GM23338 (cell line): ENCODE results near the gene FUCA1. TPM values are rescaled to one million over a fixed set of nuclear protein-coding genes. Genes with fewer than 3 reads are reported as not detected.

Experiments
- ATAC-seq: fragments of 200-7000 bp; cut with Tn5 transposase; 3 replicates; pipeline ENCODE4 v1.9.1; 2020
- DNase-seq: peaks from one replicate; pipeline ENCODE4 v3.0.0-alpha.2; 2015; ENCODE audit warnings: low spot score
- H2AFZ ChIP-seq: fragments of 200-600 bp; sonication (generic); 2 replicates; pipeline ENCODE4 v1.8.0; 2016; ENCODE audit warnings: antibody characterized with exemption, mild to moderate bottlenecking, moderate library complexity
- H3F3A ChIP-seq: fragments of 200-600 bp; sonication (generic); replicated peaks from 2 replicates; pipeline ENCODE4 v1.8.0; 2017; ENCODE audit warnings: antibody characterized with exemption, mixed run types, low read depth
- H3K27ac ChIP-seq: fragments of 200-600 bp; sonication (generic); 2 replicates; pipeline ENCODE4 v1.6.1; 2016; ENCODE audit warnings: low read depth
- H3K27me3 ChIP-seq: fragments of 200-600 bp; sonication (generic); 2 replicates; pipeline ENCODE4 v1.8.0; 2016; ENCODE audit warnings: mild to moderate bottlenecking, mixed run types, moderate library complexity; ENCODE audit not compliant: insufficient read depth
- H3K36me3 ChIP-seq: fragments of 200-600 bp; sonication (generic); 2 replicates; pipeline ENCODE4 v1.8.0; 2016; ENCODE audit warnings: mild to moderate bottlenecking; ENCODE audit not compliant: insufficient read depth
- H3K4me1 ChIP-seq: fragments of 200-600 bp; sonication (generic); 2 replicates; pipeline ENCODE4 v1.8.0; 2016; ENCODE audit warnings: mild to moderate bottlenecking, moderate library complexity; ENCODE audit not compliant: insufficient read depth
- H3K4me2 ChIP-seq: fragments of 200-600 bp; sonication (generic); 2 replicates; pipeline ENCODE4 v1.7.1; 2017; ENCODE audit warnings: mixed run types
- H3K4me3 ChIP-seq: fragments of 200-600 bp; sonication (generic); 2 replicates; pipeline ENCODE4 v1.6.1; 2016; ENCODE audit warnings: mixed run types
- H3K79me2 ChIP-seq: fragments of 200-600 bp; sonication (generic); replicated peaks from 2 replicates; pipeline ENCODE4 v1.8.0; 2017; ENCODE audit warnings: mild to moderate bottlenecking; ENCODE audit not compliant: insufficient read depth
- H3K9me2 ChIP-seq: fragments of 200-600 bp; sonication (generic); 2 replicates; pipeline ENCODE4 v1.8.0; 2017; ENCODE audit not compliant: insufficient read depth
- H4K20me1 ChIP-seq: fragments of 200-600 bp; sonication (generic); replicated peaks from 2 replicates; pipeline ENCODE4 v1.8.0; 2017; ENCODE audit warnings: mild to moderate bottlenecking; ENCODE audit not compliant: insufficient read depth
- H3K27ac Mint-ChIP-seq: 2 replicates; pipeline ENCODE4 v1.8.0; 2020; ENCODE audit warnings: inconsistent platforms, mild to moderate bottlenecking, moderate library complexity, mixed read lengths
- H3K27me3 Mint-ChIP-seq: 3 replicates; pipeline ENCODE4 v1.8.0; 2022; ENCODE audit warnings: low read depth, mild to moderate bottlenecking, moderate library complexity, mixed read lengths, inconsistent platforms; ENCODE audit not compliant: insufficient read depth, poor library complexity
- H3K36me3 Mint-ChIP-seq: 3 replicates; pipeline ENCODE4 v1.8.0; 2021; ENCODE audit warnings: low read depth, mild to moderate bottlenecking, inconsistent platforms, moderate library complexity, mixed read lengths
- H3K4me1 Mint-ChIP-seq: 3 replicates; pipeline ENCODE4 v1.8.0; 2020; ENCODE audit warnings: mild to moderate bottlenecking, inconsistent platforms, mixed read lengths
- H3K4me3 Mint-ChIP-seq: 3 replicates; pipeline ENCODE4 v1.8.0; 2021; ENCODE audit warnings: moderate library complexity, mild to moderate bottlenecking, inconsistent platforms, mixed read lengths
- H3K9me3 Mint-ChIP-seq: 3 replicates; pipeline ENCODE4 v1.8.0; 2020; ENCODE audit warnings: moderate library complexity, mild to moderate bottlenecking, inconsistent platforms, mixed read lengths
- CREB1 ChIP-seq: fragments of 250-450 bp; sonication (Bioruptor Pico); IDR thresholded peaks from 2 replicates; pipeline ENCODE4 v1.5.0; 2020; ENCODE audit warnings: low read depth, mild to moderate bottlenecking, moderate library complexity
- ETS1 ChIP-seq: IDR thresholded peaks from 2 replicates; pipeline ENCODE4 v1.6.1; 2016; ENCODE audit warnings: antibody characterized with exemption
- EZH2phosphoT487 ChIP-seq: fragments of 200-600 bp; sonication (generic); IDR thresholded peaks from one replicate; pipeline ENCODE4 v1.8.1; 2018; ENCODE audit warnings: antibody characterized with exemption; ENCODE audit not compliant: unreplicated experiment
- NANOG ChIP-seq: IDR thresholded peaks from 2 replicates; pipeline ENCODE4 v1.6.1; 2016; ENCODE audit warnings: antibody characterized with exemption, borderline replicate concordance
- POLR2AphosphoS5 ChIP-seq: IDR thresholded peaks from 2 replicates; pipeline ENCODE4 v1.6.1; 2016; ENCODE audit warnings: antibody characterized with exemption, low read depth
- STAT1 ChIP-seq: IDR thresholded peaks from one replicate; pipeline ENCODE4 v1.6.1; 2016; ENCODE audit warnings: antibody characterized with exemption; ENCODE audit not compliant: unreplicated experiment
- ZNF114 ChIP-seq: fragments of 250-450 bp; sonication (Bioruptor Pico); IDR thresholded peaks from 2 replicates; pipeline ENCODE4 v1.5.0; 2020; ENCODE audit warnings: mild to moderate bottlenecking, moderate library complexity
- ZNF331 ChIP-seq: fragments of 250-450 bp; sonication (Bioruptor Pico); IDR thresholded peaks from 2 replicates; pipeline ENCODE4 v1.5.0; 2020; ENCODE audit warnings: low read depth, mild to moderate bottlenecking, moderate library complexity
- polyA plus RNA-seq: library from polyadenylated mRNA; unstranded; fragments of >200 nt; fragmentation: Nextera tagmentation; extraction: Ambion mirVana; gene quantifications from 2 replicates; pipeline ENCODE4 v1.2.1, GENCODE V29; 2016
- total RNA-seq: library from RNA; depleted of rRNA; stranded (reverse); fragments of >200 nt; shearing (Covaris generic); gene quantifications from 2 replicates; pipeline ENCODE4 v1.2.3, GENCODE V29; 2014
- TF ChIP-seq, protein P1 (sequence below): IDR thresholded peaks from one replicate; pipeline ENCODE4 v1.6.1; 2018; ENCODE audit warnings: antibody characterized with exemption; ENCODE audit not compliant: unreplicated experiment

The FUCA1 gene
- total and polyA plus RNA-seq, 2 experiments from 2014 or later: 4.4 to 8.5 TPM

- Mint-ChIP-seq H3K36me3 (no peaks in the 10 kb centered on the region; the same call in 2 of the 3 replicates), H3K27ac (no peak overlapping the region), H3K9me3 (no peaks in the 10 kb centered on the region), H3K4me3 (peak overlapping the region; percentile 59), H3K4me1 (peaks cover 31% of the 10 kb centered on the region), H3K27me3 (peaks cover 38% of the 10 kb centered on the region)
- Histone ChIP-seq H4K20me1 (no peaks in the 10 kb centered on the region), H3K4me3 (peak overlapping the region; percentile 56), H3K9me2 (no peaks in the 10 kb centered on the region), H3K4me2 (peak overlapping the region; percentile 78), H3K27me3 (peaks cover 48% of the 10 kb centered on the region), H3K4me1 (peaks cover 20% of the 10 kb centered on the region), H3K36me3 (no peaks in the 10 kb centered on the region), H3F3A (peaks cover 3% of the 10 kb centered on the region; the same call in 1 of the 2 replicates), H3K79me2 (no peaks in the 10 kb centered on the region), H3K27ac (no peak overlapping the region), H2AFZ (no peak overlapping the region)
- ATAC-seq (peak; percentile 53), DNase-seq (peak; percentile 49)
- no peak for TF ChIP-seq STAT1
- no peak for TF ChIP-seq ZNF114 (CRISPR knock-in tag)
- TF ChIP-seq POLR2AphosphoS5: no peak
- TF ChIP-seq ETS1: no peak
- no peak for TF ChIP-seq CREB1 (CRISPR knock-in tag)
Measured at GRCh38 chr1:23903754-23904153, 35.7 kb upstream of the FUCA1 start.

GRCh38 chr1:23902321-23903278, 34.5 kb upstream of the FUCA1 start:
- H3K4me1 ChIP-seq: peaks cover 20% of the 10 kb centered on the region
- H3K27ac ChIP-seq: no peak overlapping the region
- Mint-ChIP-seq H3K4me3 (peak overlapping the region; percentile 59), H3K27ac (no peak overlapping the region), H3K9me3 (no peaks in the 10 kb centered on the region), H3K27me3 (peaks cover 38% of the 10 kb centered on the region), H3K36me3 (no peaks in the 10 kb centered on the region; the same call in 2 of the 3 replicates), H3K4me1 (peaks cover 31% of the 10 kb centered on the region)
- DNase-seq: peak; percentile 48
- peak overlapping the region; percentile 56 for H3K4me3 ChIP-seq
- peak; percentile 62 for ATAC-seq
- H3K36me3 ChIP-seq: no peaks in the 10 kb centered on the region
- no peaks in the 10 kb centered on the region for H4K20me1 ChIP-seq
- peaks cover 3% of the 10 kb centered on the region; the same call in 1 of the 2 replicates for H3F3A ChIP-seq
- no peaks in the 10 kb centered on the region for H3K9me2 ChIP-seq
- H3K79me2 ChIP-seq: no peaks in the 10 kb centered on the region
- H3K27me3 ChIP-seq: peaks cover 48% of the 10 kb centered on the region
- H3K4me2 ChIP-seq: peak overlapping the region; percentile 78
- H2AFZ ChIP-seq: peak overlapping the region; percentile 90; the same call in 1 of the 2 replicates
- TF ChIP-seq ZNF331 (CRISPR knock-in tag) (no peak), ZNF114 (CRISPR knock-in tag) (no peak), ETS1 (no peak), CREB1 (CRISPR knock-in tag) (no peak), EZH2phosphoT487 (no peak), NANOG (no peak), POLR2AphosphoS5 (no peak)
- TF ChIP-seq, protein P1, sequence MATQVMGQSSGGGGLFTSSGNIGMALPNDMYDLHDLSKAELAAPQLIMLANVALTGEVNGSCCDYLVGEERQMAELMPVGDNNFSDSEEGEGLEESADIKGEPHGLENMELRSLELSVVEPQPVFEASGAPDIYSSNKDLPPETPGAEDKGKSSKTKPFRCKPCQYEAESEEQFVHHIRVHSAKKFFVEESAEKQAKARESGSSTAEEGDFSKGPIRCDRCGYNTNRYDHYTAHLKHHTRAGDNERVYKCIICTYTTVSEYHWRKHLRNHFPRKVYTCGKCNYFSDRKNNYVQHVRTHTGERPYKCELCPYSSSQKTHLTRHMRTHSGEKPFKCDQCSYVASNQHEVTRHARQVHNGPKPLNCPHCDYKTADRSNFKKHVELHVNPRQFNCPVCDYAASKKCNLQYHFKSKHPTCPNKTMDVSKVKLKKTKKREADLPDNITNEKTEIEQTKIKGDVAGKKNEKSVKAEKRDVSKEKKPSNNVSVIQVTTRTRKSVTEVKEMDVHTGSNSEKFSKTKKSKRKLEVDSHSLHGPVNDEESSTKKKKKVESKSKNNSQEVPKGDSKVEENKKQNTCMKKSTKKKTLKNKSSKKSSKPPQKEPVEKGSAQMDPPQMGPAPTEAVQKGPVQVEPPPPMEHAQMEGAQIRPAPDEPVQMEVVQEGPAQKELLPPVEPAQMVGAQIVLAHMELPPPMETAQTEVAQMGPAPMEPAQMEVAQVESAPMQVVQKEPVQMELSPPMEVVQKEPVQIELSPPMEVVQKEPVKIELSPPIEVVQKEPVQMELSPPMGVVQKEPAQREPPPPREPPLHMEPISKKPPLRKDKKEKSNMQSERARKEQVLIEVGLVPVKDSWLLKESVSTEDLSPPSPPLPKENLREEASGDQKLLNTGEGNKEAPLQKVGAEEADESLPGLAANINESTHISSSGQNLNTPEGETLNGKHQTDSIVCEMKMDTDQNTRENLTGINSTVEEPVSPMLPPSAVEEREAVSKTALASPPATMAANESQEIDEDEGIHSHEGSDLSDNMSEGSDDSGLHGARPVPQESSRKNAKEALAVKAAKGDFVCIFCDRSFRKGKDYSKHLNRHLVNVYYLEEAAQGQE: no peak
